ENCODE measurements around the gene PWWP2A. TPM values are rescaled to one million over a fixed set of nuclear protein-coding genes. Genes with fewer than 3 reads are reported as not detected.

The PWWP2A gene
- total RNA-seq, 1 experiment from 2014 or later = 61.1 TPM

GRCh38 chr5:160152901-160153300 lies 33.7 kb upstream of the PWWP2A start:
- H3K27ac Mint-ChIP-seq = no peak overlapping the region
- H3K4me3 Mint-ChIP-seq = no peak overlapping the region
- DNase-seq (ENCODE audit: low spot score) = no peak
- POLR2A ChIA-PET = no interaction called here
- H3K36me3 Mint-ChIP-seq = no peaks in the 10 kb centered on the region
- no peak for TF ChIP-seq ZBTB21 (CRISPR knock-in tag; IDR thresholded peaks at IDR 0.05; ENCODE audit: borderline replicate concordance)
- no peak for TF ChIP-seq E2F5 (CRISPR knock-in tag; IDR thresholded peaks at IDR 0.05)
- no peak for TF ChIP-seq OVOL2 (CRISPR knock-in tag; IDR thresholded peaks at IDR 0.05; ENCODE audit: borderline replicate concordance)
- TF ChIP-seq JUN (CRISPR knock-in tag; IDR thresholded peaks at IDR 0.05) = no peak
- TF ChIP-seq CREM (CRISPR knock-in tag; IDR thresholded peaks at IDR 0.05) = no peak
- TF ChIP-seq IRF2 (CRISPR knock-in tag; IDR thresholded peaks at IDR 0.05; ENCODE audit: borderline replicate concordance, low read depth) = no peak
- TF ChIP-seq, protein P1, sequence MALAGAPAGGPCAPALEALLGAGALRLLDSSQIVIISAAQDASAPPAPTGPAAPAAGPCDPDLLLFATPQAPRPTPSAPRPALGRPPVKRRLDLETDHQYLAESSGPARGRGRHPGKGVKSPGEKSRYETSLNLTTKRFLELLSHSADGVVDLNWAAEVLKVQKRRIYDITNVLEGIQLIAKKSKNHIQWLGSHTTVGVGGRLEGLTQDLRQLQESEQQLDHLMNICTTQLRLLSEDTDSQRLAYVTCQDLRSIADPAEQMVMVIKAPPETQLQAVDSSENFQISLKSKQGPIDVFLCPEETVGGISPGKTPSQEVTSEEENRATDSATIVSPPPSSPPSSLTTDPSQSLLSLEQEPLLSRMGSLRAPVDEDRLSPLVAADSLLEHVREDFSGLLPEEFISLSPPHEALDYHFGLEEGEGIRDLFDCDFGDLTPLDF (CRISPR knock-in tag; IDR thresholded peaks at IDR 0.05) = no peak
- no peak for TF ChIP-seq RORB (CRISPR knock-in tag; IDR thresholded peaks at IDR 0.05)
- no peak for TF ChIP-seq E2F4 (CRISPR knock-in tag; IDR thresholded peaks at IDR 0.05; ENCODE audit: borderline replicate concordance, low read depth)
- no peak for TF ChIP-seq TEAD1 (CRISPR knock-in tag; IDR thresholded peaks at IDR 0.05)
- no peak for ATAC-seq
- H3K9me3 Mint-ChIP-seq = peaks cover 4% of the 10 kb centered on the region; the same call in 1 of the 2 replicates
- peaks cover 5% of the 10 kb centered on the region for H3K4me1 Mint-ChIP-seq
- CTCF ChIA-PET = no interaction called here
- no peaks in the 10 kb centered on the region for H3K27me3 Mint-ChIP-seq (ENCODE audit: low read depth)

DNA sequence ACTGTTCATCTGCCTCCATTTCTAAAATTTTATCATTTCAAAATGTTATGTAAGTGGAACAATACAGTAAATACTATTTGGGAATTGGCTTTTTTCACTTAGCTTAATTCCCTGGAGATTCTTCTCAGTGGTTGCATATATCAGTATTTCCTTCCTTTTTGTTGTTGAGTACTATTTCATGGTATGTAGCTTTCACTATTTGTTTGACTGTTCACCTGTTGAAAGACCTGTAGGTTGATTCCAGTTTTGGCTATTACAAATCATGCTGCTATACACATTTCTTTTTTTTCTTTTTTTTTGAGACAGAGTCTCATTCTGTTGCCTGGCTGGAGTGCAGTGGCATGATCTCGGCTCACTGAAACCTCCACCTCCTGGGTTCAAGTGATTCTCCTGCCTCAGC lies 33.0 kb upstream of the PWWP2A start:
- ATAC-seq (no peak), DNase-seq (ENCODE audit: low spot score) (no peak)
- no peak overlapping the region for H3K27ac Mint-ChIP-seq
- no peak for TF ChIP-seq E2F4 (CRISPR knock-in tag; IDR thresholded peaks at IDR 0.05; ENCODE audit: borderline replicate concordance, low read depth)
- TF ChIP-seq SOX15 (CRISPR knock-in tag; IDR thresholded peaks at IDR 0.05) = no peak
- no peak for TF ChIP-seq STAT6 (CRISPR knock-in tag; conservative IDR thresholded peaks at IDR 0.05; ENCODE audit: low read depth)
- TF ChIP-seq KAT7 (CRISPR knock-in tag; IDR thresholded peaks at IDR 0.05; ENCODE audit: borderline replicate concordance) = no peak
- no peak for TF ChIP-seq RELA (CRISPR knock-in tag; IDR thresholded peaks at IDR 0.05; ENCODE audit: borderline replicate concordance)
- TF ChIP-seq, protein P2, sequence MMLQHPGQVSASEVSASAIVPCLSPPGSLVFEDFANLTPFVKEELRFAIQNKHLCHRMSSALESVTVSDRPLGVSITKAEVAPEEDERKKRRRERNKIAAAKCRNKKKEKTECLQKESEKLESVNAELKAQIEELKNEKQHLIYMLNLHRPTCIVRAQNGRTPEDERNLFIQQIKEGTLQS (CRISPR knock-in tag; conservative IDR thresholded peaks at IDR 0.05) = no peak
- no peak for TF ChIP-seq ZNF121 (CRISPR knock-in tag; IDR thresholded peaks at IDR 0.05)
- no peak for TF ChIP-seq MYBL2 (CRISPR knock-in tag; IDR thresholded peaks at IDR 0.05)
- no peak for TF ChIP-seq ZBTB43 (CRISPR knock-in tag; IDR thresholded peaks at IDR 0.05)
- no peak for TF ChIP-seq NFYB (CRISPR knock-in tag; conservative IDR thresholded peaks at IDR 0.05; ENCODE audit: low read depth)
- TF ChIP-seq CREM (CRISPR knock-in tag; IDR thresholded peaks at IDR 0.05) = no peak
- no peaks in the 10 kb centered on the region for H3K36me3 Mint-ChIP-seq
- H3K9me3 Mint-ChIP-seq = peaks cover 4% of the 10 kb centered on the region; the same call in 1 of the 2 replicates
- H3K27me3 Mint-ChIP-seq (ENCODE audit: low read depth) = no peaks in the 10 kb centered on the region
- H3K4me1 Mint-ChIP-seq = peaks cover 8% of the 10 kb centered on the region
- ChIA-PET POLR2A (no interaction called here), CTCF (no interaction called here)
- no peak overlapping the region for H3K4me3 Mint-ChIP-seq

Data from WTC11 (cell line).